Epithelial cell of proximal tubule (primary cell): ENCODE measurements around the gene TPO. TPM values are rescaled to one million over a fixed set of nuclear protein-coding genes. Genes with fewer than 3 reads are reported as not detected.
"Not testable (repeated sequence)": the region's sequence is repeated elsewhere in the genome, so short reads cannot be mapped to it uniquely, and the experiment has no call there.

ENCODE experiments used
- DNase-seq: peaks from one replicate; pipeline ENCODE4 v3.0.0-alpha.2; 2011; ENCODE audit warnings: low read depth
- H3K4me3 ChIP-seq: 2 replicates; pipeline ENCODE4 v1.5.1; 2011; ENCODE audit warnings: low read depth, mild to moderate bottlenecking, low read length
- CTCF ChIP-seq: conservative IDR thresholded peaks from 2 replicates; pipeline ENCODE4 v1.5.1; 2012; ENCODE audit warnings: low read depth, mild to moderate bottlenecking, low read length
- total RNA-seq: library from RNA; depleted of rRNA; stranded (reverse); fragments of >200 nt; gene quantifications from 2 replicates; pipeline ENCODE4 v1.2.3, GENCODE V29; 2015

TPO gene
- total RNA-seq, 1 donor from 2014 or later: not detected

GRCh38 chr2:1514391-1515072 lies 101.3 kb downstream of the TPO start:
- no peak for TF ChIP-seq CTCF
- DNase-seq: no peak
- H3K4me3 ChIP-seq: no peak overlapping the region

GRCh38 chr2:1515073-1515430 lies 101.8 kb downstream of the TPO start:
- no peak overlapping the region for H3K4me3 ChIP-seq
- TF ChIP-seq CTCF: no peak
- no peak for DNase-seq

- H3K4me3 ChIP-seq: no peak overlapping the region
- no peak for DNase-seq
- TF ChIP-seq CTCF: no peak
Measured at GRCh38 chr2:1515986-1516797, 102.9 kb downstream of the TPO start.

- no peak overlapping the region for H3K4me3 ChIP-seq
- DNase-seq: no peak
- no peak for TF ChIP-seq CTCF
Measured at GRCh38 chr2:1516798-1517060, 103.5 kb downstream of the TPO start.

GRCh38 chr2:1517291-1517690 lies 104.0 kb downstream of the TPO start:
- H3K4me3 ChIP-seq, DNase-seq: not testable (repeated sequence)

GRCh38 chr2:1517786-1518185 lies 104.5 kb downstream of the TPO start:
- no peak for TF ChIP-seq CTCF
- no peak overlapping the region for H3K4me3 ChIP-seq
- no peak for DNase-seq

- TF ChIP-seq CTCF: no peak
- DNase-seq: no peak
- no peak overlapping the region for H3K4me3 ChIP-seq
Measured at GRCh38 chr2:1518331-1518803, 105.1 kb downstream of the TPO start.
